BE2C (cell line): ENCODE results near the gene ZNRF3.

Experiments
- DNase-seq: peaks from one replicate; pipeline ENCODE4 v3.0.0-alpha.2; 2020
- H3K27me3 ChIP-seq: fragments of 250-450 bp; sonication (Bioruptor Pico); 2 replicates; pipeline ENCODE4 v1.5.1; 2020; ENCODE audit warnings: mild to moderate bottlenecking
- H3K36me3 ChIP-seq: fragments of 250-450 bp; sonication (Bioruptor Pico); 2 replicates; pipeline ENCODE4 v1.5.1; 2020; ENCODE audit warnings: mild to moderate bottlenecking
- H3K4me1 ChIP-seq: fragments of 250-450 bp; sonication (Bioruptor Pico); 2 replicates; pipeline ENCODE4 v1.5.1; 2020
- H3K4me3 ChIP-seq: 2 replicates; pipeline ENCODE4 v1.5.1; 2011; ENCODE audit warnings: low read depth, low read length
- H3K9me3 ChIP-seq: fragments of 250-450 bp; sonication (Bioruptor Pico); 2 replicates; pipeline ENCODE4 v1.5.1; 2020
- CTCF ChIP-seq: IDR thresholded peaks from 2 replicates; pipeline ENCODE4 v1.5.1; 2012; ENCODE audit warnings: mild to moderate bottlenecking, low read depth, low read length

Gene ZNRF3

GRCh38 chr22:28950617-28951411, 67.4 kb downstream of the ZNRF3 start:
- TF ChIP-seq CTCF: no peak
- no peak overlapping the region for H3K4me3 ChIP-seq
- no peak for DNase-seq
- no peaks in the 10 kb centered on the region; the same call in 1 of the 2 replicates for H3K4me1 ChIP-seq
- no peaks in the 10 kb centered on the region for H3K27me3 ChIP-seq
- H3K9me3 ChIP-seq: no peaks in the 10 kb centered on the region
- H3K36me3 ChIP-seq: no peaks in the 10 kb centered on the region

GRCh38 chr22:28951530-28951929, 68.2 kb downstream of the ZNRF3 start:
- Histone ChIP-seq H3K9me3 (no peaks in the 10 kb centered on the region), H3K27me3 (no peaks in the 10 kb centered on the region), H3K4me3 (no peak overlapping the region), H3K4me1 (no peaks in the 10 kb centered on the region; the same call in 1 of the 2 replicates), H3K36me3 (no peaks in the 10 kb centered on the region)
- no peak for TF ChIP-seq CTCF
- DNase-seq: no peak

GRCh38 chr22:28951969-28952521, 68.7 kb downstream of the ZNRF3 start:
- TF ChIP-seq CTCF: no peak
- Histone ChIP-seq H3K36me3 (no peaks in the 10 kb centered on the region), H3K4me3 (no peak overlapping the region), H3K27me3 (no peaks in the 10 kb centered on the region), H3K4me1 (no peaks in the 10 kb centered on the region; the same call in 1 of the 2 replicates), H3K9me3 (no peaks in the 10 kb centered on the region)
- DNase-seq: no peak

- no peaks in the 10 kb centered on the region for H3K36me3 ChIP-seq
- H3K4me1 ChIP-seq: no peaks in the 10 kb centered on the region; the same call in 1 of the 2 replicates
- no peak for DNase-seq
- no peak overlapping the region for H3K4me3 ChIP-seq
- no peaks in the 10 kb centered on the region for H3K9me3 ChIP-seq
- no peak for TF ChIP-seq CTCF
- H3K27me3 ChIP-seq: no peaks in the 10 kb centered on the region
These were observed 69.5 kb downstream of the ZNRF3 start for GRCh38 chr22:28952857-28953256.

GRCh38 chr22:28953403-28953802, 70.0 kb downstream of the ZNRF3 start:
- no peak for TF ChIP-seq CTCF
- DNase-seq: no peak
- Histone ChIP-seq H3K9me3 (no peaks in the 10 kb centered on the region), H3K36me3 (no peaks in the 10 kb centered on the region), H3K27me3 (no peaks in the 10 kb centered on the region), H3K4me3 (no peak overlapping the region), H3K4me1 (no peaks in the 10 kb centered on the region; the same call in 1 of the 2 replicates)
